ENCODE results near the gene DLG2.

DLG2 gene

GRCh38 chr11:84215672-84216071 is 1411.5 kb downstream of the DLG2 start:
- no peak for TF ChIP-seq CTCF (IDR thresholded peaks at IDR 0.05)

GRCh38 chr11:84214557-84214956 is 1412.6 kb downstream of the DLG2 start:
- TF ChIP-seq CTCF (IDR thresholded peaks at IDR 0.05) = no peak

- no peak for TF ChIP-seq CTCF (IDR thresholded peaks at IDR 0.05)
Observed at GRCh38 chr11:84212468-84213390, 1414.4 kb downstream of the DLG2 start.

GRCh38 chr11:84211896-84212295 is 1415.2 kb downstream of the DLG2 start:
- TF ChIP-seq CTCF (IDR thresholded peaks at IDR 0.05) = no peak

GRCh38 chr11:84194696-84195095 is 1432.4 kb downstream of the DLG2 start:
- TF ChIP-seq CTCF (IDR thresholded peaks at IDR 0.05) = no peak

- TF ChIP-seq CTCF (IDR thresholded peaks at IDR 0.05) = no peak
Observed at GRCh38 chr11:84193706-84194105, 1433.4 kb downstream of the DLG2 start.

GRCh38 chr11:84188521-84188920 is 1438.6 kb downstream of the DLG2 start:
- no peak for TF ChIP-seq CTCF (IDR thresholded peaks at IDR 0.05)

Measured in LNCAP (cell line).